IMR-90 (cell line): ENCODE measurements around the gene RELT. TPM values are rescaled to one million over a fixed set of nuclear protein-coding genes. Genes with fewer than 3 reads are reported as not detected.

Source experiments
- ATAC-seq: fragments of 200-7000 bp; cut with Tn5 transposase; 2 replicates; pipeline ENCODE4 v1.9.1; 2020; ENCODE audit warnings: low read depth, mild to moderate bottlenecking, moderate library complexity
- BruUV-seq: library from RNA; stranded (reverse); fragments of 400-500 nt; replicated peaks from 2 replicates; lab custom pipeline; 2021; lab: Mats Ljungman, UMichigan
- CTCF ChIA-PET: fragments of 300-600 bp; formaldehyde crosslinking; extraction: SDS; loops from one replicate; lab custom pipeline; 2021; ENCODE audit warnings: antibody characterized with exemption; lab: Yijun Ruan, JAX
- POLR2A ChIA-PET: fragments of 300-600 bp; sonication (Branson Sonifier 250); formaldehyde crosslinking; loops from one replicate; lab custom pipeline; 2022; ENCODE audit warnings: antibody characterized with exemption; ENCODE audit not compliant: unreplicated experiment; lab: Charles Lee
- DNase-seq: peaks from one replicate; pipeline ENCODE4 v3.0.0; 2013
- H2AFZ ChIP-seq: replicated peaks from 2 replicates; pipeline ENCODE3; 2013; ENCODE audit warnings: low read length, mild to moderate bottlenecking; ENCODE audit not compliant: poor library complexity
- H2AK5ac ChIP-seq: 2 replicates; pipeline ENCODE4 v1.6.1; 2013; ENCODE audit warnings: low read depth, low read length, inconsistent platforms
- H2AK9ac ChIP-seq: replicated peaks from 2 replicates; pipeline ENCODE3; 2013; ENCODE audit warnings: mild to moderate bottlenecking, low read depth, low read length, moderate library complexity; ENCODE audit not compliant: poor library complexity
- H2BK120ac ChIP-seq: 2 replicates; pipeline ENCODE4 v1.6.1; 2013; ENCODE audit warnings: low read depth, low read length, inconsistent platforms
- H2BK15ac ChIP-seq: 3 replicates; pipeline ENCODE4 v1.6.1; 2013; ENCODE audit warnings: low read depth, low read length, inconsistent platforms
- H2BK20ac ChIP-seq: 2 replicates; pipeline ENCODE4 v1.6.1; 2013; ENCODE audit warnings: low read depth, mild to moderate bottlenecking, inconsistent platforms, low read length, moderate library complexity
- H2BK5ac ChIP-seq: 2 replicates; pipeline ENCODE4 v1.6.1; 2013; ENCODE audit warnings: mild to moderate bottlenecking, low read depth, low read length, inconsistent platforms; ENCODE audit not compliant: poor library complexity, severe bottlenecking
- H3K14ac ChIP-seq: replicated peaks from 2 replicates; pipeline ENCODE4 v1.6.1; 2013; ENCODE audit warnings: low read depth, low read length, inconsistent platforms
- H3K18ac ChIP-seq: 2 replicates; pipeline ENCODE4 v1.6.1; 2013; ENCODE audit warnings: low read depth, low read length, control low read depth
- H3K23ac ChIP-seq: 2 replicates; pipeline ENCODE4 v1.6.1; 2013; ENCODE audit warnings: low read depth, low read length, inconsistent platforms
- H3K27ac ChIP-seq: 2 replicates; pipeline ENCODE4 v1.5.1; 2013; ENCODE audit warnings: mild to moderate bottlenecking, control low read depth, low read length; ENCODE audit not compliant: insufficient read depth
- H3K27me3 ChIP-seq: 2 replicates; pipeline ENCODE4 v1.6.1; 2013; ENCODE audit warnings: low read length; ENCODE audit not compliant: control insufficient read depth, insufficient read depth
- H3K36me3 ChIP-seq: 2 replicates; pipeline ENCODE4 v1.6.1; 2013; ENCODE audit warnings: low read length, mixed read lengths; ENCODE audit not compliant: control insufficient read depth, insufficient read depth
- H3K4ac ChIP-seq: 2 replicates; pipeline ENCODE4 v1.6.1; 2013; ENCODE audit warnings: low read depth, low read length, inconsistent platforms
- H3K4me1 ChIP-seq: 2 replicates; pipeline ENCODE4 v1.6.1; 2013; ENCODE audit warnings: low read length, mixed read lengths; ENCODE audit not compliant: control insufficient read depth, insufficient read depth
- H3K4me2 ChIP-seq: 2 replicates; pipeline ENCODE4 v1.6.1; 2013; ENCODE audit warnings: low read depth, mild to moderate bottlenecking, control low read depth, low read length, moderate library complexity
- H3K4me3 ChIP-seq: 2 replicates; pipeline ENCODE4 v1.5.1; 2013; ENCODE audit warnings: low read depth, mild to moderate bottlenecking, control low read depth, low read length, moderate library complexity; ENCODE audit not compliant: insufficient read depth
- H3K56ac ChIP-seq: 2 replicates; pipeline ENCODE4 v1.6.1; 2013; ENCODE audit warnings: low read length, inconsistent platforms; ENCODE audit not compliant: insufficient read depth; ENCODE audit errors: extremely low read depth
- H3K79me1 ChIP-seq, 2 experiments: 2 replicates each; pipeline ENCODE4 v1.6.1; 2013; ENCODE audit warnings: low read length in 2 of 2, inconsistent platforms in 1 of 2, low read depth in 1 of 2
- H3K9ac ChIP-seq: 2 replicates; pipeline ENCODE4 v1.6.1; 2013; ENCODE audit warnings: low read depth, low read length, control low read depth
- H3K9me1 ChIP-seq: 2 replicates; pipeline ENCODE4 v1.6.1; 2013; ENCODE audit warnings: low read length, inconsistent platforms; ENCODE audit not compliant: insufficient read depth
- H3K9me3 ChIP-seq: 2 replicates; pipeline ENCODE4 v1.6.1; 2013; ENCODE audit warnings: low read length; ENCODE audit not compliant: control insufficient read depth, insufficient read depth
- H4K20me1 ChIP-seq: 2 replicates; pipeline ENCODE4 v1.6.1; 2013; ENCODE audit warnings: low read length, inconsistent platforms; ENCODE audit not compliant: insufficient read depth
- H4K5ac ChIP-seq: 2 replicates; pipeline ENCODE4 v1.6.1; 2013; ENCODE audit warnings: mild to moderate bottlenecking, low read depth, low read length, control low read depth
- H4K8ac ChIP-seq, 2 experiments: 2 replicates each; pipeline ENCODE4 v1.6.1; 2013; ENCODE audit warnings: low read depth in 2 of 2, low read length in 2 of 2, control low read depth in 1 of 2, inconsistent platforms in 1 of 2
- H4K91ac ChIP-seq: 2 replicates; pipeline ENCODE4 v1.6.1; 2013; ENCODE audit warnings: low read depth, low read length, inconsistent platforms; ENCODE audit not compliant: insufficient read depth
- CTCF ChIP-seq: conservative IDR thresholded peaks from 2 replicates; pipeline ENCODE4 v1.5.1; 2012; ENCODE audit warnings: mild to moderate bottlenecking, low read depth, low read length, improper control_type of control experiment
- RFX5 ChIP-seq: IDR thresholded peaks from 2 replicates; pipeline ENCODE4 v1.8.0; 2012; ENCODE audit warnings: low read depth, mild to moderate bottlenecking, low read length, moderate library complexity
- WGBS, 2 experiments: methylation state at CpG; one replicate each; pipeline versions ENCODE4 v1.1.5 to v1.1.7; 2013; ENCODE audit warnings: missing lambda C conversion rate in 2 of 2; ENCODE audit not compliant: insufficient read length in 1 of 2; ENCODE audit errors: extremely low coverage in 2 of 2; 5-methylcytosine and 5-hydroxymethylcytosine counted together
- dilution Hi-C: fragments of 300-500 bp; cut with HindIII; formaldehyde crosslinking; loops from one replicate; pipeline ENCODE4 v1.14.3; 2018; ENCODE audit warnings: low sequenced_read_pairs; ENCODE audit not compliant: unreplicated experiment
- in situ Hi-C: fragments of 300-500 bp; cut with MboI; formaldehyde crosslinking; loops from 3 replicates; pipeline ENCODE4 v1.14.3; 2019; ENCODE audit warnings: low sequenced_read_pairs, inconsistent platforms, mixed read lengths
- intact Hi-C: fragments of 100-400 bp; cut with micrococcal nuclease; formaldehyde crosslinking; loops from 2 replicates; pipeline ENCODE4 v1.10.0; 2022
- polyA plus RNA-seq, 3 experiments: library from polyadenylated mRNA; depleted of rRNA; stranded (reverse); fragments of >200 nt; gene quantifications; 2 replicates each; pipeline ENCODE4 v1.2.3, GENCODE V29; 2012; ENCODE audit warnings: low replicate concordance in 1 of 3
- total RNA-seq: library from RNA; depleted of rRNA; stranded (reverse); fragments of >200 nt; gene quantifications from 2 replicates; pipeline ENCODE4 v1.2.3, GENCODE V29; 2012

RELT gene
- total and polyA plus RNA-seq, 2 of the 4 experiments (the other 2 are of a cell fraction), result 2.3 to 5.3 TPM

GRCh38 chr11:73342633-73343032 lies 33.6 kb upstream of the RELT start:
- ChIA-PET POLR2A (no interaction called here), CTCF (no interaction called here)
- in situ Hi-C loops (no loop called here), intact Hi-C loops (no loop called here), dilution Hi-C loops (no loop called here)
- no peak overlapping the region for H2AK9ac ChIP-seq
- H2AFZ ChIP-seq, result no peak overlapping the region
- H3K4me1 ChIP-seq, result peaks cover 20% of the 10 kb centered on the region
- H4K8ac ChIP-seq, result peak overlapping the region in 1 of 2 experiments; percentile 60; a peak in 1 of 4 replicates
- ATAC-seq, result peak; percentile 55
- peak overlapping the region; percentile 34; the same call in 1 of the 2 replicates for H3K4me2 ChIP-seq
- no peak overlapping the region for H4K5ac ChIP-seq
- H3K27ac ChIP-seq, result no peak overlapping the region
- no peak overlapping the region for H3K56ac ChIP-seq
- H3K14ac ChIP-seq, result peak overlapping the region; percentile 4; the same call in 1 of the 2 replicates
- no peaks in the 10 kb centered on the region for H3K9me3 ChIP-seq
- H2BK120ac ChIP-seq, result no peak overlapping the region
- H3K36me3 ChIP-seq, result peaks cover 13% of the 10 kb centered on the region
- peaks cover 100% of the 10 kb centered on the region for H4K20me1 ChIP-seq
- peak overlapping the region; percentile 37 for H2AK5ac ChIP-seq
- no TSS peak for BruUV-seq
- no peak for TF ChIP-seq RFX5
- TF ChIP-seq CTCF, result 0 out of 2 replicates have a peak, but pooled peaks have one; percentile 5
- no peak overlapping the region for H3K4me3 ChIP-seq
- no peak for DNase-seq
- H3K27me3 ChIP-seq, result no peaks in the 10 kb centered on the region
- no peak overlapping the region for H2BK15ac ChIP-seq
- H3K9ac ChIP-seq, result no peak overlapping the region
- H3K4ac ChIP-seq, result no peak overlapping the region
- H2BK20ac ChIP-seq, result no peak overlapping the region
- H3K79me1 ChIP-seq, result peaks cover 20 to 92% of the 10 kb centered on the region in 2 experiments
- 19% methylated on average over 4 of the region's 54 CpGs; no CpG with 5 or more reads in 1 of the 2 experiments for WGBS, 2 experiments
- H3K9me1 ChIP-seq, result peaks cover 14% of the 10 kb centered on the region; the same call in 1 of the 2 replicates
- peak overlapping the region; percentile 64; the same call in 1 of the 2 replicates for H3K23ac ChIP-seq
- no peak overlapping the region for H3K18ac ChIP-seq
- no peak overlapping the region for H4K91ac ChIP-seq
- no peak overlapping the region for H2BK5ac ChIP-seq
